Common myeloid progenitor, CD34-positive (primary cell): ENCODE measurements around the gene PPP1R13B.

Experiments used
- CTCF ChIA-PET: fragments of 350-600 bp; sonication (Branson Sonifier 250); formaldehyde crosslinking; loops from one replicate; lab custom pipeline; 2021; ENCODE audit warnings: antibody characterized with exemption; lab: Charles Lee
- POLR2A ChIA-PET: fragments of 350-600 bp; sonication (Branson Sonifier 250); formaldehyde crosslinking; loops from one replicate; lab custom pipeline; 2021; ENCODE audit warnings: antibody characterized with exemption; lab: Charles Lee
- DNase-seq, 3 donors: peaks; one replicate each; pipeline versions ENCODE4 v3.0.0 to v3.0.0-alpha.2; 2013
- H3K27ac ChIP-seq, 2 experiments: 1 replicate in 1 of 2; 2 replicates in 1 of 2; pipeline ENCODE4 v1.7.0; 2013; ENCODE audit warnings: inconsistent platforms in 2 of 2, low read length in 2 of 2, mild to moderate bottlenecking in 2 of 2, low read depth in 1 of 2, moderate library complexity in 1 of 2; ENCODE audit not compliant: severe bottlenecking in 2 of 2, insufficient read depth in 1 of 2, poor library complexity in 1 of 2
- H3K27me3 ChIP-seq, 5 experiments: replicated peaks in 2 of 5; 1 replicate in 3 of 5; 2 replicates in 2 of 5; pipeline versions ENCODE4 v1.6.1 to v1.7.0; 2013; ENCODE audit warnings: low read length in 4 of 5, mild to moderate bottlenecking in 2 of 5, moderate library complexity in 2 of 5, inconsistent platforms in 1 of 5; ENCODE audit not compliant: insufficient read depth in 5 of 5, control insufficient read depth in 4 of 5
- H3K36me3 ChIP-seq, 4 experiments: 1 replicate in 2 of 4; 2 replicates in 2 of 4; pipeline versions ENCODE4 v1.6.1 to v1.7.0; 2013; ENCODE audit warnings: low read length in 3 of 4, control low read depth in 1 of 4, mild to moderate bottlenecking in 1 of 4; ENCODE audit not compliant: control insufficient read depth in 4 of 4, insufficient read depth in 4 of 4
- H3K4me1 ChIP-seq, 4 experiments: 1 replicate in 3 of 4; 2 replicates in 1 of 4; pipeline versions ENCODE4 v1.6.1 to v1.7.1; 2013; ENCODE audit warnings: low read length in 3 of 4, mild to moderate bottlenecking in 3 of 4, control low read depth in 1 of 4, inconsistent platforms in 1 of 4, moderate library complexity in 1 of 4; ENCODE audit not compliant: control insufficient read depth in 4 of 4, insufficient read depth in 4 of 4; ENCODE audit errors: control extremely low read depth in 1 of 4
- H3K4me3 ChIP-seq, 7 experiments: 1 replicate in 4 of 7; 2 replicates in 3 of 7; pipeline versions ENCODE4 v1.5.1 to v1.7.0; 2013; ENCODE audit warnings: mild to moderate bottlenecking in 7 of 7, low read length in 6 of 7, moderate library complexity in 6 of 7, inconsistent platforms in 2 of 7, low read depth in 2 of 7, control low read depth in 1 of 7; ENCODE audit not compliant: insufficient read depth in 4 of 7, control insufficient read depth in 1 of 7; ENCODE audit errors: extremely low read depth in 1 of 7
- H3K9me3 ChIP-seq, 5 experiments: 1 replicate in 4 of 5; 2 replicates in 1 of 5; pipeline versions ENCODE4 v1.6.1 to v1.7.1; 2013; ENCODE audit warnings: low read length in 4 of 5, mild to moderate bottlenecking in 2 of 5, inconsistent platforms in 1 of 5, low read depth in 1 of 5, moderate library complexity in 1 of 5; ENCODE audit not compliant: control insufficient read depth in 4 of 5, insufficient read depth in 2 of 5; ENCODE audit errors: control extremely low read depth in 1 of 5
- WGBS: methylation state at CpG from one replicate; pipeline ENCODE4 v1.1.5; 2013; ENCODE audit not compliant: insufficient coverage; 5-methylcytosine and 5-hydroxymethylcytosine counted together

The PPP1R13B gene

GRCh38 chr14:103872481-103873113 is 25.2 kb upstream of the PPP1R13B start:
- peaks cover 0 to 21% (median 16%) of the 10 kb centered on the region in 4 experiments for H3K4me1 ChIP-seq
- WGBS, result 51% methylated on average over 6 of the region's 12 CpGs
- ChIA-PET POLR2A (interaction anchor here (0.6 to 1.1 kb wide), 5 partner anchors 11 to 1434 kb away, joined by 3 to 7 read pairs (median 3); no protein-coding TSS in a partner anchor), CTCF (interaction anchor here (0.6 to 1.0 kb wide), 4 partner anchors 11 to 32 kb away, joined by 3 to 5 read pairs (median 3); no protein-coding TSS in a partner anchor)
- peak; percentile 36 to 84 (median 81) for DNase-seq
- H3K27ac ChIP-seq, result no peak overlapping the region
- H3K9me3 ChIP-seq, result no peaks in the 10 kb centered on the region
- peak overlapping the region in 5 of 7 experiments; percentile 26 to 66 (median 55) for H3K4me3 ChIP-seq
- H3K36me3 ChIP-seq, result no peaks in the 10 kb centered on the region
- peaks cover 0 to 9% (median 0%) of the 10 kb centered on the region in 5 experiments for H3K27me3 ChIP-seq

- peaks cover 0 to 6% (median 0%) of the 10 kb centered on the region in 5 experiments for H3K27me3 ChIP-seq
- H3K4me1 ChIP-seq, result peaks cover 0 to 18% (median 14%) of the 10 kb centered on the region in 4 experiments
- no peaks in the 10 kb centered on the region for H3K9me3 ChIP-seq
- DNase-seq, result peak; percentile 29 to 70 (median 59)
- ChIA-PET POLR2A (interaction anchor here (0.6 to 1.0 kb wide), 4 partner anchors 11 to 1435 kb away, joined by 3 to 7 read pairs (median 3); no protein-coding TSS in a partner anchor), CTCF (interaction anchor here (0.9 to 1.0 kb wide), 3 partner anchors 12 to 29 kb away, joined by 3 read pairs; no protein-coding TSS in a partner anchor)
- 21% methylated on average over 48 of the region's 53 CpGs for WGBS
- peak overlapping the region in 6 of 7 experiments; percentile 26 to 66 (median 54) for H3K4me3 ChIP-seq
- H3K27ac ChIP-seq, result no peak overlapping the region
- no peaks in the 10 kb centered on the region for H3K36me3 ChIP-seq
Observed at GRCh38 chr14:103871596-103872480, 24.5 kb upstream of the PPP1R13B start.

GRCh38 chr14:103870891-103871595 is 23.7 kb upstream of the PPP1R13B start:
- H3K36me3 ChIP-seq, result no peaks in the 10 kb centered on the region
- DNase-seq, result no peak
- CTCF ChIA-PET, result no interaction called here
- H3K4me3 ChIP-seq, result no peak overlapping the region
- no peak overlapping the region for H3K27ac ChIP-seq
- H3K9me3 ChIP-seq, result no peaks in the 10 kb centered on the region
- WGBS, result 91% methylated on average over 7 of the region's 8 CpGs
- H3K27me3 ChIP-seq, result peaks cover 0 to 1% (median 0%) of the 10 kb centered on the region in 5 experiments
- H3K4me1 ChIP-seq, result peaks cover 0 to 16% (median 13%) of the 10 kb centered on the region in 4 experiments
- POLR2A ChIA-PET, result no interaction called here

DNA sequence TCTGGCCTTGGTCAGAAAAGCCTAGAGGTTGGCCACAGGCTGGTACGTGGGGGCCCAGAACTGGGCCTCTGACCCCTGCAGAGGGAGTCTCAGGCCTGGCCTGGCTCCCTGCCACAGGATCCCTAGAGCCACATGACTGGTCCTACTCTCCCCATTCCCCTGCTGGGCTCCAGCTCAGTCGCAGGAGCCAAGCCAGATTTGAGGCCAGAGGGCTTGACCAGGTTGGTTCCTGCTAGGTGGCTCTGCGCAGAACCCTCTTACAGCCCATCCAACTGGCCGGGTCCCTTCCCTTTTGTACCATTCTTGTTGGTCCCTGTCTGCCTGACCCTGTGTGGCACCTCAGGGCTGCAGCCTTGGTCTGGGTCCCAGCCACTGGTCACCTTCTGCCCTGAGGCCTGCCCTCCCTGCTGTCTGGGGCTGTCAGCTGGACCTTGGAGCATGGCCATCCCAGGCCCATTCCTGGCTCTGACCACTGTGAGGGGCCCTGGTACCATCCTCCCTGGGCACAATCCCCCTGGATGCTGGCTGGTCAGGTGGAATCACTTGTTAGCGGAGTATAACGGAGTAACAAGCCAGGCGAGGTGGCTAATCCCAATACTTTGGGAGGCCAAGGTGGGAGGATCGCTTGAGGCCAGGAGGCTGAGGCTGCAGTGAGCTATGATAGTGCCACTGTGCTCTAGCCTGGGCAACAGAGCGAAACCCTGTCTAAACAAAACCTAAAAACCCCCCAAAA is 22.9 kb upstream of the PPP1R13B start:
- POLR2A ChIA-PET, result no interaction called here
- no peaks in the 10 kb centered on the region for H3K36me3 ChIP-seq
- H3K4me1 ChIP-seq, result peaks cover 0 to 16% (median 13%) of the 10 kb centered on the region in 4 experiments
- H3K27me3 ChIP-seq, result no peaks in the 10 kb centered on the region
- DNase-seq, result no peak
- no peaks in the 10 kb centered on the region for H3K9me3 ChIP-seq
- CTCF ChIA-PET, result no interaction called here
- H3K4me3 ChIP-seq, result no peak overlapping the region
- over 99% methylated on average over 8 of the region's 9 CpGs for WGBS
- H3K27ac ChIP-seq, result no peak overlapping the region

DNA sequence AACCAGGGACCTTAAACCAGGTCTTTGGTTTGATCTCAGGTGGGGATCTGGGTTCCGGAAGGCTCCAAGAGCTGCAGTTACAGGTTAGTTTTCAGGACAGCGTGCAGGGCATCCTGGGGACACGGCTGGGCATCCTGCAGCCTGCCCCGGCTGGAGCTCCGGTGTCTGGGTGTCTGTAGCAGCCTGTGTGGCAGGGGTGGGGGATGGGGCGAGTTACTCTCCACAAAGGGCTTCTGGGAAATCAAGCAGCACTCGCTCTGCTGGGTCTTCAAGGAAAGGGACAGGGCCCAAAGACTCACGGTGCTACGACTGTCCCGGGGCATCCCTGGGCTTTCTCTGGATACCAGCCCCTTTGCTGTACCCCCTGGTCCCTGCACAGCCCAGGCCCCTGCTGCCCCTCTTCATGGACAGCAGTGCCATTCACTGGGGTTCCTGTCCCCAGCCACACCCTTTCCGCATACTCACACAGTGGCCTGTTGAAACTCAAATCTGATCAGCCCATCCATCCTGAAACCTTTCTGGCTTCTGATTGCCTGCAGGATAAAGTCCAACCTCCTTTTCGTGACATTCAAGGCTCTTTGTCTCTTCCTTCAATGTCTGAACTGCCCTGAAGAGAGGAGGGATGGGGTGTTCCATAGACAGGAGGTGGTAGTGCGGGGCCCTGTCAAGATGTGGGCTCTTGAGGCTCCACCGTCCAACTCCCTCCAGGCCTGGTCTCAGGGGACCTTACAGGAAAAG is 22.2 kb upstream of the PPP1R13B start:
- no peak for DNase-seq
- no peaks in the 10 kb centered on the region for H3K36me3 ChIP-seq
- H3K4me3 ChIP-seq, result no peak overlapping the region
- peaks cover 0 to 16% (median 13%) of the 10 kb centered on the region in 4 experiments for H3K4me1 ChIP-seq
- no peaks in the 10 kb centered on the region for H3K9me3 ChIP-seq
- H3K27me3 ChIP-seq, result no peaks in the 10 kb centered on the region
- 96% methylated on average over 9 of the region's 14 CpGs for WGBS
- CTCF ChIA-PET, result interaction anchor here (1.3 kb wide), 1 partner anchor 13 kb away, joined by 3 read pairs; no protein-coding TSS in a partner anchor
- no peak overlapping the region for H3K27ac ChIP-seq
- POLR2A ChIA-PET, result no interaction called here
